HEK293 (cell line): Measurements from ENCODE around the gene GGA1.

Experiments used
- ELK4 ChIP-seq: IDR thresholded peaks from 2 replicates; pipeline ENCODE4 v1.6.1; 2011; ENCODE audit warnings: mild to moderate bottlenecking, low read depth, low read length, borderline replicate concordance
- IKZF3 ChIP-seq: fragments of 450-650 bp; IDR thresholded peaks from 2 replicates; pipeline ENCODE4 v1.5.0; 2018; ENCODE audit warnings: missing biosample characterization, mild to moderate bottlenecking, missing genetic modification characterization, moderate library complexity
- OVOL3 ChIP-seq: fragments of 450-650 bp; formaldehyde crosslinking; IDR thresholded peaks from 2 replicates; pipeline ENCODE4 v1.5.1; 2016; ENCODE audit warnings: missing biosample characterization, missing genetic modification characterization
- PRDM1 ChIP-seq: fragments of 450-650 bp; formaldehyde crosslinking; IDR thresholded peaks from 2 replicates; pipeline ENCODE4; 2016; ENCODE audit warnings: missing biosample characterization, missing genetic modification characterization
- RBAK ChIP-seq: fragments of 450-650 bp; formaldehyde crosslinking; IDR thresholded peaks from 2 replicates; pipeline ENCODE4 v1.5.1; 2016; ENCODE audit warnings: missing biosample characterization, missing genetic modification characterization
- REPIN1 ChIP-seq: fragments of 450-650 bp; formaldehyde crosslinking; IDR thresholded peaks from 2 replicates; pipeline ENCODE4 v1.5.1; 2017; ENCODE audit warnings: missing biosample characterization, missing genetic modification characterization, low read depth
- ZBTB11 ChIP-seq: fragments of 450-650 bp; formaldehyde crosslinking; conservative IDR thresholded peaks from 2 replicates; pipeline ENCODE4 v1.5.1; 2016; ENCODE audit warnings: low read depth, missing biosample characterization, missing genetic modification characterization
- ZBTB17 ChIP-seq: fragments of 450-650 bp; formaldehyde crosslinking; IDR thresholded peaks from 2 replicates; pipeline ENCODE4 v1.5.1; 2016; ENCODE audit warnings: missing biosample characterization, missing genetic modification characterization
- ZBTB20 ChIP-seq: fragments of 450-650 bp; formaldehyde crosslinking; IDR thresholded peaks from 2 replicates; pipeline ENCODE4 v1.5.1; 2016; ENCODE audit warnings: missing biosample characterization, missing genetic modification characterization
- ZBTB44 ChIP-seq: fragments of 450-650 bp; IDR thresholded peaks from 2 replicates; pipeline ENCODE4 v1.5.1; 2018; ENCODE audit warnings: missing biosample characterization, mild to moderate bottlenecking, missing genetic modification characterization
- ZIC2 ChIP-seq: fragments of 450-650 bp; formaldehyde crosslinking; IDR thresholded peaks from 2 replicates; pipeline ENCODE4 v1.5.1; 2016; ENCODE audit warnings: missing biosample characterization, missing genetic modification characterization
- ZNF10 ChIP-seq: fragments of 450-650 bp; formaldehyde crosslinking; IDR thresholded peaks from 2 replicates; pipeline ENCODE4 v1.5.1; 2017; ENCODE audit warnings: missing biosample characterization, missing genetic modification characterization
- ZNF132 ChIP-seq: fragments of 450-650 bp; formaldehyde crosslinking; IDR thresholded peaks from 2 replicates; pipeline ENCODE4 v1.5.1; 2017; ENCODE audit warnings: missing biosample characterization, missing genetic modification characterization, borderline replicate concordance
- ZNF157 ChIP-seq: fragments of 450-650 bp; formaldehyde crosslinking; IDR thresholded peaks from 2 replicates; pipeline ENCODE4 v1.5.1; 2016; ENCODE audit warnings: missing biosample characterization, missing genetic modification characterization
- ZNF202 ChIP-seq: fragments of 450-650 bp; formaldehyde crosslinking; IDR thresholded peaks from 2 replicates; pipeline ENCODE4 v1.5.1; 2016; ENCODE audit warnings: missing biosample characterization, missing genetic modification characterization, borderline replicate concordance
- ZNF23 ChIP-seq: fragments of 450-650 bp; formaldehyde crosslinking; IDR thresholded peaks from 2 replicates; pipeline ENCODE4 v1.5.1; 2016; ENCODE audit warnings: missing biosample characterization, missing genetic modification characterization, borderline replicate concordance
- ZNF26 ChIP-seq: fragments of 450-650 bp; formaldehyde crosslinking; IDR thresholded peaks from 2 replicates; pipeline ENCODE4 v1.5.1; 2016; ENCODE audit warnings: missing biosample characterization, missing genetic modification characterization
- ZNF350 ChIP-seq: fragments of 450-650 bp; formaldehyde crosslinking; IDR thresholded peaks from 2 replicates; pipeline ENCODE4 v1.5.0; 2017; ENCODE audit warnings: missing biosample characterization, mild to moderate bottlenecking, missing genetic modification characterization
- ZNF398 ChIP-seq: fragments of 450-650 bp; formaldehyde crosslinking; IDR thresholded peaks from 2 replicates; pipeline ENCODE4 v1.5.1; 2017; ENCODE audit warnings: missing biosample characterization, missing genetic modification characterization
- ZNF48 ChIP-seq: fragments of 450-650 bp; formaldehyde crosslinking; IDR thresholded peaks from 2 replicates; pipeline ENCODE4 v1.5.1; 2016; ENCODE audit warnings: missing biosample characterization, missing genetic modification characterization
- ZNF518A ChIP-seq: fragments of 450-650 bp; formaldehyde crosslinking; conservative IDR thresholded peaks from 2 replicates; pipeline ENCODE4 v1.5.1; 2016; ENCODE audit warnings: low read depth, missing biosample characterization, missing genetic modification characterization
- ZNF548 ChIP-seq: fragments of 450-650 bp; formaldehyde crosslinking; IDR thresholded peaks from 2 replicates; pipeline ENCODE4 v1.5.1; 2016; ENCODE audit warnings: missing biosample characterization, missing genetic modification characterization
- ZSCAN4 ChIP-seq: fragments of 450-650 bp; formaldehyde crosslinking; IDR thresholded peaks from 2 replicates; pipeline ENCODE4 v1.5.1; 2017; ENCODE audit warnings: missing biosample characterization, missing genetic modification characterization

GGA1 gene

GRCh38 chr22:37608477-37609239, at the start of gene GGA1 (continued):
- no peak for TF ChIP-seq ZBTB44 (tag by site-specific recombination)
- TF ChIP-seq ZBTB11 = peak; percentile 97
- TF ChIP-seq ZSCAN4 (tag by site-specific recombination) = no peak
- TF ChIP-seq ZNF350 (tag by site-specific recombination) = no peak
- TF ChIP-seq REPIN1 = no peak
- no peak for TF ChIP-seq ZNF10 (tag by site-specific recombination)
- no peak for TF ChIP-seq PRDM1
- TF ChIP-seq ZNF132 (tag by site-specific recombination) = no peak
- TF ChIP-seq ZNF157 = no peak
- peak; percentile 73 for TF ChIP-seq ZBTB17 (tag by site-specific recombination)
- no peak for TF ChIP-seq ZNF26
- TF ChIP-seq ZIC2 (tag by site-specific recombination) = peak; percentile 20
- TF ChIP-seq OVOL3 (tag by site-specific recombination) = no peak
- peak; percentile 73 for TF ChIP-seq ZNF398 (tag by site-specific recombination)
- TF ChIP-seq ZNF202 = no peak
- TF ChIP-seq ZBTB20 (tag by site-specific recombination) = no peak; the same call in 1 of the 2 replicates
- peak; percentile 93 for TF ChIP-seq IKZF3 (tag by site-specific recombination)
- no peak for TF ChIP-seq ZNF548 (tag by site-specific recombination)
- no peak for TF ChIP-seq ZNF48 (tag by site-specific recombination)
- TF ChIP-seq ZNF23 = no peak
- TF ChIP-seq ZNF518A (tag by site-specific recombination) = peak; percentile 92
- no peak for TF ChIP-seq RBAK (tag by site-specific recombination)
- peak; percentile 74; the same call in 1 of the 2 replicates for TF ChIP-seq ELK4
